NCI-H82 treated with DMSO at 0.1 percent for 48 hours (cell line): ENCODE measurements around the gene WWOX.

Experiments used
- DNase-seq: peaks from one replicate; lab custom pipeline; 2025; ENCODE audit not compliant: unreplicated experiment; lab: John Stamatoyannopoulos, UW

The WWOX gene

DNA sequence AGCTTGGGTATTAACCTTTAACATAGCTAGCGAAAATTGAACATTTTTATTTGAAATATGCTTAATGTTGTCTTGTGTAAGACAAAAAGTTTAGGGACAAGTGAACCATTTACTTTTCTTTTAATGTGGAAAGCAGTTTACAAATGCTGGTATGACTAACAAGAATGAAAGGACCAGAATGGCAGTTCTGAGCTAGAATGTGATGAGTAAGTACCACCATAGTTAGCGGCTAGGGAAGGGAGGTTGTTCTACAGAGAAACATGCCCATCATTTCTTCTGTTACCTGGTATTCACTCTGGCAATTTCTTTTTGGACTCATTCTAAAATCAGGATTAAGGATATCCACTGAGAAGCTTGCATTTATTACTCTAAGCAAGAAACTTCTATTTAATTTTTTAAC lies 121.1 kb downstream of the WWOX start:
- DNase-seq = no peak

DNA sequence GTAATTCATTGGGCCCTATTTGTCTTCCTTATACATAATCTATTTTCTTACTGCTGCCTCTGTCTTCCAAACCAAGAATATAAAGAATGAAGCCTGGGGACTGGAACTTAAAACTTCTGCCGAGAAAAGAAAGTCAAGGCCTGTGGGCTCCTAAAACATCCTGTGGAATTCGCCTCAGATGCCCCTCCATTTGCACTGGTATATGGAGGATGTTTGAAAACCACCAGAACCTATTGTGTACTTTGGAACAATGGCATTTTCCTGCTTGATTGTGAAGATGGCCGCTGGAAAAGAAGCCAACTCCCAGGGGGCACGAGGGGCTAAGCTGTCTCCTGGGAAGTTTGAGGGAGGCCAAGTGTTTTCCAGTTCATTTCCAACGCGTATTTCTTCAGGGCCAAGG lies 122.4 kb downstream of the WWOX start:
- no peak for DNase-seq

DNA sequence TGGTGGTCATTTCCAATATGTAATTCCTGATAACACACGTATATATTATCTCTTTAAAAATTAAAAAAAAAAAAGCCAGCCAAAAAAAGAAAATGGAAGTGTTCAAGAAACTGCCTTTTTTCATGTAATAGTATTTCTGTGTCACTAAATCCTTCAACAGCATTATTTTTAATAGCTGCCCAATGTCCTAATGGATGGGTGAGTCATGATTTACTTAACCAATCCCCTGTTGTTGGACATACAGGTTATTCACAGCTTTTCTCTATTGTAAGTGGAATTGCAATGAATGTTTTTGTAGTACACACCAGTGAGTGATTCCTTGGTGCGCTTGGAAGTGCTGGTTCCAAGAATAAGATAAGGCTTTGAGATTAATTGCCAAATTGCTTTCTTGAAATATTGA lies 124.9 kb downstream of the WWOX start:
- no peak for DNase-seq

DNA sequence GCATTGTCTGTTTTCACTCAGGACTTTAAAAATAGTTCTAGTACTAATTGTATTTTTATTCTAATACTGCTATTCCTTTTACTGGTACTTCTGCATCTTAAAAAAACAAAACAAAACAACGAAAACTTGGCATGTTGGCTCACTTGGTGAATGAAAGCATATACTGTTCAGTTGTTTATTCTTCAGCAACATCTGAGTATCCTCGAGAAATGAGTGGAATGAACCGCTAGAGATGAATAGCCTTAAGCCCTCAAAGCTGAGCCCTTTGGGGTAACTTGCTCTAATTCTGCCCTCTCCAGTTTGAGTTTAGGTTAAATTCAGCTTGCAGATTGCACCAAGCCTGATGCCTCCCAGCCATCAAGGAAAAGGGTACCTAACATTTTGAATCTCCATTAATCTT lies 126.5 kb downstream of the WWOX start:
- no peak for DNase-seq

DNA sequence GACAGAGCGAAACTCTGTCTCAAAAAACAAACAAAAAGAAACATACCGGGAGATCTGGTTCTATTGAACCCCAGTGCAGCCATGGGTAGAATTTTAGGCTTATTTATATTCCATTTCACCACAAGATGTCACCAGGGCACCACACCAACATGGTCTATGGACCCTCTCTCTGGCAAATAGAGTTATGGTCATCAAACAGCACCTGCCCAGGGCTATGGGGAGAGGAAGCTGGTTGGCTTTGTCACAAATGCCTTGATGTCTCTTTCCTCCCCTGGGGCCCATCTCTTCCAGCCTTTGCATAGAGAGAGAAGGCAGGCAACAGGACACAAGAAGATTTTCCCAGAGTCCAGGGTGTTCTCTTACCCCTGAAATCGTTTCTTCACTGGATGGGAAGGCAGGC lies 128.4 kb downstream of the WWOX start:
- DNase-seq = no peak

DNA sequence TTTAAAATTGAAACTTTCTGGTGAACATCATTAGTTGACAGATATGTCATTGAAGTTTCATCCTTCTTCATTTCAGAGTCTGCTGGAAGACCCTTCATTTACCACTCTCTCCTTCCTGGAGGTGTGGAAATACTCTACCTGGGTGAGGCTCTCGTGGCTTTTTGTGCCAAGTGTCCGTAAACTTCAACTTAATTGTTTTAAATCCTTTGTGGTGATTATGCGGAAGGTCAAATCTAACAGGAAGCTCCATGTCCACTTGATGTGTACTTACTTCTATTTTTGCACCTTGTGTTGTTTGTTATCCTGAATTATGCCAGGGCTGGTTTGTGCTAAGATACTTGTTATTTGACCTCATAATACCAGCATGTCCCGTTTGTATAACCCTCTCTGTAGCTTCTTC lies 129.2 kb downstream of the WWOX start:
- DNase-seq = no peak

DNA sequence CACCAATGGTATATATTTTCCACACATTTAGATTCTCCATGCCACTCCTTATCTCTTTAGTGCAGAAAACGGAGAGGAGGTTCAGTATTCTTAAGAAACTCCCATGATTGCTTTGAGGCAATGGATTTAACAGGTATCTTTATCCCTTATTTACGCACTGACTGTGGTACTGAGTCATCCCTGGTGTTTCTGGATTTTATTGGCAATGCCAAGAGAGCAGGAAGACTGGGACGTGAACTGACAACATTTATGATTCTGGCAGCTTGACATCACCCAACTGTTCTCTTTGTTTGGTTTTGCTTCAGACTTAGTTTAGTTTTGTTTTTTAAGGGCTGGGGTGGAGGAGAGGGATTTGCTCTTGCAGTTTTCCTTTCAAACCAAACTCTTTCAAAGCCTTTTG lies 131.4 kb downstream of the WWOX start:
- DNase-seq = no peak

DNA sequence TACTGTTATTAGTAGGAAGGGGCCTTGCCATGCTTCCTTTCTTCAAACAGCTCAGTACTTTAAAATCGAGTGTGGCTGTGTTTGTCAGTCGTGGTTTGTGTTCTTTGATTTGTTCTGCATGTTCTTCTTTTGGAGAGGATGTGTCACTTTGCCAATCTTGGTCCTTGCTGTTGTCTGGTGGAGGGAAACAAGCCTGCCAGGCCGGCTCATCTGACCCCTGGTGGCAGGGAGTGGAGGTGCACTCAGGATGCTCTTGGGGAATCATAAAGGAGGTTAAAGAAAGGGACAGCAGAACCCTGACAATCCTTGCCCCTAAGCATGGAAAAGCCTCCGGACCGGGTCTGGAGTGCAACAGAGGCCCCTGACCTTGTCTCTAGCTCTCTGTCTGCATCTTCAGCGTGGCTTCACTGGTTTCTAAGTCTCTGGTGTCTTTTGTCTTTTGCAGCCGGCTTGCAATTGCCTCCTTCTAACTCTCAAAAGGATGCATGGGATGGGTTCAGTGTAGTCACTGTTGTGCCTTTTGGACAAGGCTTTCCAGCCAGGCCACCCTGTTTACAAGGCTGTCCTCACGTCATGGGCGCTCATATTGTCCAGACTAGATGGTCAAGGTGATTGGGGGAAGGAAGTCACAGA lies 135.8 kb downstream of the WWOX start:
- no peak for DNase-seq

DNA sequence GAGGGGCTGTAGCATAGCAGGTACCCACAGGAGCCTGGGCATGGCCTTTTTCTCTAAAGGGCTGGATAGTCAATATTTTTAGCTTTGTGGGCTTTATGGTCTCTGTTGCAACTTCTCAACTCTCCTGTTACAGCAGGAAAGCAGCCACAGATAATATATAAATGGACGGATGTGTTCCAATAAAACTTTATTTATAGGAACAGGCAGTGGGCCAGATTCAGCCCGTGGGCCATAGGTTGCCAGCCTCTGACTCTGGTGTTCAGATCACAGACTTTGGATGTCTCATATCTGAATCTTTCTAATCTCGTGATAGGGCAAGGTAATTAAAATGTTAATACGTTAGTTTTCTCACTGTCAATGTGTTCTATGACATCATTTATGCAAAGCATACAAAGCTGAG lies 136.4 kb downstream of the WWOX start:
- no peak for DNase-seq

DNA sequence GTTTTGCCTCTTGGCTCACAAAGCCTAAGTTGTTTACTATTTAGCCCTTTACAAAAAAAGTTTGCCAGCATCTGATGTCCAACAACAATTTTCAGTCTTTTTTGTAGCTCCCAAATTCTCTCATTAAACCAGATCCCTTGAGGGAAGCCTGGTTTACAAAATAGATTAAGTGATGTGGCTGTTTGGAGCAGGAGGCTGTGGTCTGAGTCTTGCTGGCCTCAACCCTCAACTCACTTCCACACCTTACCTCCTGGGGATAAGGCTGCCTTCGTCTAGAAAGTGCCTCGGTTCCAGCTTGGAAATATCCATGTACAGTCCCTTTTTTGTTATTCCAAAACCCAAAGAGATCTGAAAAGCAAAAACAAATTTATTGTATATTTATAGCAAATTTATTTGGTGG lies 138.4 kb downstream of the WWOX start:
- no peak for DNase-seq

DNA sequence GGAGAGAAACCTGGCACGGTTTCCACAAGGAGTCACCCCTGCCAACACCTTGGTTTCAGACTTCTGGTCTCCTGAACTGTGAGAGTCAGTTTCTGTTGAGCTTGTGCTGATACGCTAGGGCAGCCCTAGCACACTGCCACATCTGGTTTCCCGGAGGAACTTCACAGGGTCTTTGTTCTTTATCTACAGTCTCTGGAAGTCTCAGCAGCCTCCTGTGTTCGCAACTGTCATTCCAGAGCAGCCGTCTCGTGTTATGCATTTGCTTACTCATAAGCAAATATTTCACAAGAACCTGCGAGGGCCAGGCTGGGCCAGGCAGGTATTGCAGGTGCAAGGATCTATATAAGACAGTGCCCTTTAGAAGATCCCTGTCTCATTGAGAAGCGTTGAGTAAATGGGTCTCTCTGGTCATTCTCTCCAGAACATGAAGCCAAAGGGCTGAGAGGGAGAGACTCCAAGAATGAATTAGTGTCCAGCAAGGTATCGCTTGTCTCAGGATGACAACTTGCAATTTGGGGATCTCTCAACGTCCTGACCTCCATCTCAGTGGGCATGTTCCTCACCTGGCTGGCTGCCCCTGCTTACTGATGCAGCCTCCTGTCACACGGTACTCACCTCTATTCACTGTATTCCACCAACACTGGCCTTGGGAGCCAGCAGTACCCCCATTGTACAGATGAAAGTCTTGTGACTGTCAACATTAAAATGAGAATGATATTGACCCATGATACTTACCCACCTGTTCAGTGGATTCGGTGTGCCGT lies 141.2 kb downstream of the WWOX start:
- DNase-seq = no peak

DNA sequence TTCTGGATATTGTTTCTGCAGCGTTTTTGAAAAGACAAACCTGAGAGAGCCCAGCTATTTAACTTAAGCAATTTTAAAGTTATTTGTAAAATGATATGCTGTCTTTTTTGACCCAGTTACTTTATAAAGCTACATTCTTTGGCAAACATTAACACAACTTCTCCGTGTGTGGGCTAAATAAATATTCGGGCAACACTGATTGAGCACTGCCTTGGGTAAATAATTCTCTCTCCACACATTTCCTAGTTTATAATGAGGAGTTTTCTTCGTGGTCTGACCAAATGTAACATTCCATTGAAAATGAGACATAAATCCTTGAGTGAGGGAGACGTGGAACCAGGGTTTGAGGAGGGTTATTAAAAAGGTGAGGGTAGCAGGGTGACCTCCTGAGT lies 142.8 kb downstream of the WWOX start:
- DNase-seq = no peak

DNA sequence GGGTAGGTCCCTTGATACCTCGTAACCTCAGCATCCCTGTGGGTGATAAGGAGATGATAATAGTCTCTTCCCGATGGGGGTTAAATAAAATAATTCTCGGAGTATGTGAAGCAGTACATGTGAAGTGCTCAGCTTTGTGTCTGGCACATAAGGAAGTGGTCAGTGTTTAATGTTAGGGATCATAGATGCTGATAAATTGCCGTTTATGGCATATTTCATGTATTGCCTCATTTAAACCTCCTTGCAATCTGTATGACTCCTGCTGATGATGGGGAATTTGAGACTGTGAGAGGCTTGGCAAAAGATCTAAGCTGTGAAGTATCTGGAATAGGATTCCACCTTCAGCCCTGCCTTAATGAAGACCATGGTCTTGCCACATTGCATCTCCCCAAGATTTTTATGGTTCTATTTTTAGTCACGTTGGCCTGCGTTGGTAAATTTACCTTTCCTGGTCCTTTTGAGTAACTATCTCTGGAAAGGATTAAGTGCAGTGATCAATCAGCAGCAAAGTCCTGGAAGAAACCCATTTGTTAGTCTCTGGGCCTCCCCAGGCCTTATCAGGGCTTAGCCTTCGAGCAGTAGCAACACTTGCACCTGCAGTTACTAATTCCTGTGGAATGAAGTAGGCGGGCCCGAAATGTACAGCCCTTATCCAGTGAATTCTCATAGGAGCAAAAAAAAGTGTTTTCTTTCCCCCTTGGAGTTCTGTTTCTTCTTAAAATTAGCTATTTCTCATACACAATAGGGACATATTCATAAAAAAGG lies 144.9 kb downstream of the WWOX start:
- no peak for DNase-seq

DNA sequence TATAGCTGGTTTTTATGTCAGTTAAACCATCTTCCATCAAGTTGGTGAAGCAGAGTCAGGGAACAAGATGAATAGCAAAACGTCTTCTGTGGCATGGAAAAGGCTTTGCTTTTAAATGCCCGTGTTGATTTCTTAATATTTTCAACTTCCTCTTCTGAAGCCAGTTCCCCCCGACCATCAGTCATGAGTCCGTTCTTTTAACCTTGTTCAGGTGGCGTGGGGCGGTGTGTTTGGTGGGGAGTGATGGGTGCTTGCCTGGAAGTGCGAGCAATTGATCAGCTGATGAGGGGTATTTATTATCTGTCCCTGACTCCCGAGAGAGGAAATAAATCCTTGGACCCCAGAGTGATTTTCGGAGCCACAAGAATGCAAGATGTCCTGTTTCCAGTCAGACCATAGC lies 147.1 kb downstream of the WWOX start:
- DNase-seq = no peak

DNA sequence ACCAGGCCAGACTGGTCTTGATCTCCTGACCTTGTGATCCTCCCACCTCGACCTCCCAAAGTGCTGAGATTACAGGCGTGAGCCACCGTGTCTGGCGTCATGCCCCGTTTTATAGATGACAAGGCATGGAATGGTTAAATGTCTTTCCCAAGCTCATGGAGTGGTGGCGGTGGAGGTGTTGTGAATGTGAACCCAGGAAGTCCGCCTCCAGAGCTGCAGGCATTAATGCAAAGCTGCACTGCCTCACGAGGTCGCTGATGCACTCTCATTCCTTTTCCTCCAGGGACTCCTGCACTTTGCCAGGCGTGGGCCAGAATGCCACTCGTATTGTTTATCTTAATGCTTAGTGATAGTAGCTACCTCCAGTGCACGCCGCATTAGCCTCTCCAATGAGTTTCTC lies 149.6 kb downstream of the WWOX start:
- no peak for DNase-seq

DNA sequence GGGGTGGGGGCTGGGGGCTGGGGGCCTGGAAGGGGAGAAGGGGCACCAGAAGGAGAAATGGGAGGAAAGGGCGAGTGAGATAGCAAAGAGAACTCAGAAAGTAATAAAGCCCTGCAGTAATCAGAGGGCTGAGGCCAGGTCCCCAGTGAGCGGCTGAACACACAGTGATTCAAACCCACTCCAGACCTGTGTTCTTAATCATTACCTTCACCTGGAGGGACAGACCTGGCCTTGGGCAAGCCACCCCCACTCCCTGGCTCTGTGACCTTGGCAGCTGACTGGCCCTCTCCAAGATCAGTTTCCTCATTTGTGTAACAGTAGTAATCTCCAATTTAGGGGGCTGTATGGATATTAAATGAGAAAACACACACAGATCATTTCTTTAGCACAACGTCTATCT lies 150.4 kb downstream of the WWOX start:
- DNase-seq = no peak

DNA sequence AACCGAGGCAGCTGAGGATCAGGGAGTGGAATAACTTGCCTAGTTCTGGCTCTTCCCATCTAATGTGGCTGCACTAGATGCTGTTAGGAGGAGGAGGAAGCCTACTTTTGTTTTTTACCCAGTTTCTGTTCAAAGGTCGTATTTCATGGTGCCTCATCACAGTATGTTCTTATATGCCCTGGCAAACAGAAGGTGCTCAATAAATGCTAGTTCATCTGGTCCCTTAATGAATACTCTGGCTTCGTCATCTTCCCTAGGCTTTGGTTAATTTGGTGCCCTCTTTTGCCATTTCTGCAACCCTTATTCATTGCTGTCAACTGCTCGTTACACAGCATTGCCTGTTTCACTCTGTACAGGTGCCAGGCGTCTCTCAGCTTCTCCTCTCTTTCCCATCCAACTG lies 151.7 kb downstream of the WWOX start:
- no peak for DNase-seq

DNA sequence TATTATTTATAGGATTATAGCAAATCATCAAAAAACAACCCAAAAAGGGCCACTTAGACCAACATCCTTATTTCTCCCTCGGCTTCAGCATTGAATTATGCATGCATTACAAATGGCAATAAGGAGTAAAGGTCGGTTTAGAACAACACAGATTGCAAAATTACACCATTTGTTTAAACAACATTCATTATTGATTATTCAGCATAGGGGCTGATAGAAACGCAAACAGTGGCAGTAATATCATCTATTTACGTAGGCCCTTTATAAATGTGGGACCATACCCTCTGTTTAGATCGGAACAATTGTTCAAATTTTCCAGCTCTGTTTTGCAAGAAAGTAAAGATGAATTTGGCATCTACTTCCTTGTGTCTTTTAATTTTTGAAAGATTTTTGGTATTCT lies 153.3 kb downstream of the WWOX start:
- no peak for DNase-seq

DNA sequence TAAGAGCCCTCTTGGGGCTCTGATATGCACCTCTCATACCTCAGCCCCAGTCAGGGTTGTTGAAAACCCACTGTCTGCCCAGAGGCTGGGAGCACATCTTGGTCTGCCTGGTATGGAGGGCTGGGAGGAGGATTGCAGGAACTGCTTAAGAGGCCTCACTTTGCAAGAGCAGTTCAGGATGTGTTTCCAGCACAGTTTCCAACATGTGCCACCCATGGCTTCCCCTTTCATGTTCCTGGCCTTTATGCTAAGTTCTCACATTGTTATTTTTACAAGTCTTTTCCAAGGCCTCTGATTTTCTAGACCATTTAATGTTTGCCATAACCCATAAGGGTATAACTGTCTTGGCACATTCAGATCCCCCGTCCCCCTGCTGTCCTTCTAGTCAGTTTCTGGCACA lies 155.4 kb downstream of the WWOX start:
- no peak for DNase-seq

DNA sequence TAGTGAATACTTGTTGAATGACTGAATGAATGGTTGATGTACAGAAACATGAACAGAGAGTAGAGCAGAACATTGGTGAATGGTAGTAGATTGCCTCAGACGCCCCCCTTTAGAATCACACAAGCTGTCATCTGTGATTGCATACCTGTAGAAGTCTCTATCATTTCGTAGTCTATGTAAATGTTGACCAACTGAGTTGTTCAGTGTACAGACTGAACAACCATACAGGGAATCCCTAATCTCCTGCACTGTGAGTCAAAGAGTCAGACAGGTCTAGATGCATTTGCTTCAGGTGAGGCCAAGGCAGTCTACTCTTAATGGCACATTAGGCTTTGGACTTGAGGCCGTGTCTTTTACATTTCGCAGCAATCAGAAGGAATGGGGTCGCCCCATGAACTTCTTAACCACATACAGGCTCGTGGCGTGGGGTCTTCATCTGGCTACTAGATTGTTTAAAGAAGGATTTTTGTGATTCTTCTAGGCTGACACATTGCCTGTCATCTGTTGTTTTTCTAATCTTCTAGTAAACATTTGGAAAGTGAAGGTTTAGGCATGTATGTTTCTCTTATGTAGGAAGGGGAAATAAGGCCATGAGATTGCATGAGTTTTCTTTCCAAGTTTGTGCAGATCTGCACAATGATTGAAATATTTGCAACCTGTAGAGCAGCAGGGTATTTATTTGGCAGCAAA lies 157.4 kb downstream of the WWOX start:
- DNase-seq = no peak

DNA sequence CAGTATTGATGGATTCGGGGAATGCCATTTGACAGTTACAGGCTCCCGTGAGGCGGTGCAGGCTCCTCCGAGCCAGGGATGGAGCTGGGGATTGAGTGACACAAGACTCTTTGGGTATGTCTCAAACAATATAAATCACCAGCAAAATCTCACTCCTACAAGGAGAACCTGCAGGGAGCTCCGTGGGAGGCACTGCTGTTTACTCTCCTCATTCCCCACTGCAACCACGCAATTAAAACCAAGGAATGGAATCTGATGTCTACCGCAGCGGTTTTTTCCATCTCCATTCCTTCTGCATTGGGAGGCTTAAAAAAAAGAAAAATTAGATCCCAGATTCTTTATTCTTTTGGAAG lies 157.9 kb downstream of the WWOX start:
- no peak for DNase-seq
